Stimulated activated CD8-positive, alpha-beta memory T cell treated with anti-CD3 and anti-CD28 coated beads, Interleukin-12 subunit alpha, Interleukin-12 subunit beta, amount 100 ng/mL, for 4 hours (primary cell): Measurements from ENCODE around the gene CRIM1.

Source experiments
- DNase-seq: peaks from one replicate; pipeline ENCODE4 v3.0.0-alpha.2; 2020; ENCODE audit warnings: low read depth

CRIM1 gene

GRCh38 chr2:36582538-36582937 is 227.0 kb downstream of the CRIM1 start:
- DNase-seq, result no peak

GRCh38 chr2:36582951-36583350 is 227.4 kb downstream of the CRIM1 start:
- no peak for DNase-seq

DNA sequence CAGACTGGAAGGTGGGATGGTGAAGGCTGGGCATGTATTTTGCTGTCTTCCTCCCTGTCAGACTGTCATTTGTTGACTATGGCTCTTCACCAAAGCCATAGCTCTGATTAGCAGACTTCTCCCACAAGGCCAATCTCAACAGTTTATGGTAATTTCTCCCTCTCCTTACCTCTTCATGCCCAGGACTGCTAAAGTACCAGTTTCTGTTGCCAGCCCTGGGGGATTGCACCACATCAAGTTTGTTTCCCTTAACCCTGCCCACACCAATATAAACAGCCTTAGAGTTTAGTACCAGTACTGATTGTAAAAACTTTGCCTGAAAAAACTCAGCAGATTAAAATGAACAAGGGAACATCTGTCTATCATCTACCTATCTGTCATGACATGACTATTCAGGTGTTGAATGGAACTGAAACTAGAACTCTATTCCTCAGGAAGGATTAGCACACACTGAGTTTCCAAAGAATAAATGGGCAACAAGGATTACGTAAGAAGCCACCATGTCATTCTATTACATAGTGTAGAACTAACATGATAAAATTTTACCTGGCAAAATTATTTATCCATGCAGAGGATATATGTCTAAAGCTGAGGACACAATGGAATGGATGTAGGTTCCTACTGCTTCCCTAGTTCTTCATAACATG is 228.7 kb downstream of the CRIM1 start:
- DNase-seq, result no peak

DNA sequence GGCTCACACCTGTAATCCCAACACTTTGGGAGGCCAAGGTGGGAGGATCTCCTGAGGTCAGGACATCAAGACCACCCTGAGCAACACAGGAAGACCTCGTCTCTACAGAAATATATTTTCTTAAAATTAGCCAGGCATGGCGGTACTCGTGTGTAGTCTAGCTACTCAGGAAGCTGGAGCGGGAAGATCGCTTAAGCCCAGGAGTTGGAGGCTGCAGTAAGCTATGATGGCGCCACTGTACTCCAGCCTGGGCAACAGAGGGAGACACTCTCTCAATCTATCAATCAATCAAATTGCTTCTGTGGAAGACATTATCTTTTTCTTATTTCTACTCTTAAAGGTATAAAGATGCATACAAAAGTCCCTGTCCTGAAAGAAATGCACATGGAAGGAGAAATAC is 231.1 kb downstream of the CRIM1 start:
- DNase-seq, result no peak

GRCh38 chr2:36587101-36587500 is 231.5 kb downstream of the CRIM1 start:
- no peak for DNase-seq

DNA sequence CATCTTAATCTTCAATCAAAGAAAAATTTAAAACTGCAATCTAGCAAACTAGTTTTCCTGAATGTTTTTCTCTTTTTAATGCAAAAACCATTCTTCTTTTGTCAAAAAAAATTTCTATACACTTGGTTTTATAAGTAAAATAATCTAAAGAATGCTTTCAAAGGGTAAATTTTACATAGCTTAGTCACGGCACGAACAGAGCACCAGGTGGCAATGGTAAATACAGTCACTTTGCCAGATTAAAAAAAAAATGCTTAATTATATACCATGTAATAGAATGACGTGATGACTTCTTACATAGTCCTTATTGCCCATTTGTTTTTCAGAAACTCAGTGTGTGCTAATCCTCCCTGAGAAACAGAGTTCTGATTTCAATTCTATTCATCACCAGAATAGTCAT is 232.0 kb downstream of the CRIM1 start:
- DNase-seq, result no peak

DNA sequence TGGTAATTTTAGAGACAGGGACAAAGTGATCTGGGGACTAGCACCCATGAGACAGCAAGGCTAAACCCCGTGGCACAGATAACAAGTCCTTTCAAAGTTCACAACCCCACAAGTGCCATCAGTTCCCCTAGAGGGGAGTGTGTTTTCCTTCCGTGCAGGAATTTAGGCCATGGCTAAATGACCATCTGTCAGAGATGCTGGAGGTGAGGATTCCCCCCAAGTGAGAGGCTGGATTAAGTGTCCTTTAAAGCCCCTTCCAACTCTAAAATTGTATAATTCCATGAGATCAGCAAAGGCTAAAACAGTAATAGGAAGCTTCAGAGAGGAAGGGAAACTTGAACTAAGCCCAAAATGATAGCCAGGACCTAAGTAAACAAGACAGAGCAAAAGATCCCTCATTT is 233.7 kb downstream of the CRIM1 start:
- DNase-seq, result no peak

- no peak for DNase-seq
Observed at GRCh38 chr2:36594849-36595248, 239.3 kb downstream of the CRIM1 start.

DNA sequence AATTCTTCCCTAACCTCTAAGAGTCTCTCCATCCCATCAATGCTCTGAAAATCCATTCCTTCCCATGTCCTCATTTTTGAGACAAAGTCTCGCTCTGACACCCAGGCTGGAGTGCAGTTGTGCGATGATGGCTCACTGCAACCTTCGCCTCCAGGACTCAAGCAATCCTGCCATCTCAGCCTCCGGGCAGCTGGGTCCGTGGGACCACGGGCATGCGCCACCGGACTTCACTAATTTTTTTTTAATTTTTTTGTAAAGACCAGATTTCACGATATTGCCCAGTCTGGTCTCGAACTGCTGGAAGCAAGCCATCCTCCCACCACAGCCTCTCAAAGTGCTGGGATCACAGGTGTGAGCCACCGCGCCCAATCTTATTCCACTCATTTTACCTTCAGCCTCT is 240.8 kb downstream of the CRIM1 start:
- DNase-seq, result no peak

DNA sequence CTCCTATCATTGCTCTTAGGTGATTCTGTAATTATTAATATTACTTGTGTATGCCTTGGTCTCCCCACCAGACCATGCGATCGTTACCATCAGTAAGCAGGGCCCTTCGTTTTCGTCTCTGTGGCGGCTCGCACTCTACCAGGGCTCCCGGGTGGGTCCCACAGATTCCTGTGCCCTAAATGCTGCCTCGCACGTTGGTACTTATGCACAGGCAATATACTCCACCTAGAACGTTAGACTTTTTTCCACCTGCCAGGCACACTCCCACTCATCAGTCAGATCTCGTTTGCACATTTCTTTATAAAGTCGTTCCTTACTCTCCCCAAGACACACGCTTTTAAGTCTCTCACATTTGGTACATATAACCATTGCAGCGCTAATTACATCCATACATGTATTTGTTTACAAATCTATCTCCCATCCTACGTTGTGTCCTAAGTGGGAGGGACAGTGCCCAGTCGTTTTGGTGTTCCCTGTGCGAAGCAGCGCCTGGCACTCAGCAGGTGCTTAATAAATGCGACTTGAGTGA is 241.5 kb downstream of the CRIM1 start:
- no peak for DNase-seq

GRCh38 chr2:36597532-36598377 is 242.2 kb downstream of the CRIM1 start, which contains the start of gene FEZ2:
FEZ2 (minus strand) TSS chr2:36598168; CDS start chr2:36598142, 26 bp downstream.
- DNase-seq, result peak; percentile 45
